B cell (primary cell): ENCODE measurements around the gene PTF1A. TPM values are rescaled to one million over a fixed set of nuclear protein-coding genes. Genes with fewer than 3 reads are reported as not detected.

ENCODE experiments used
- ATAC-seq: fragments of 200-7000 bp; cut with Tn5 transposase; one replicate; pipeline ENCODE4 v1.10.0; 2021; ENCODE audit warnings: low read depth, mild to moderate bottlenecking, moderate number of reproducible peaks, moderate library complexity
- CTCF ChIA-PET: fragments of 350-600 bp; sonication (Branson Sonifier 250); formaldehyde crosslinking; loops from one replicate; lab custom pipeline; 2021; ENCODE audit warnings: antibody characterized with exemption, inconsistent platforms; lab: Charles Lee
- POLR2A ChIA-PET: fragments of 350-600 bp; sonication (Branson Sonifier 250); formaldehyde crosslinking; loops from one replicate; lab custom pipeline; 2021; ENCODE audit warnings: antibody characterized with exemption; lab: Charles Lee
- DNase-seq: peaks from one replicate; pipeline ENCODE4 v3.0.0; 2013
- H2AFZ ChIP-seq: 2 replicates; pipeline ENCODE4 v1.6.1; 2012; ENCODE audit warnings: mild to moderate bottlenecking, low read depth, low read length; ENCODE audit not compliant: insufficient read depth, poor library complexity, severe bottlenecking
- H3K27ac ChIP-seq, 2 donors: 1 replicate in 1 of 2; 2 replicates in 1 of 2; pipeline ENCODE4 v1.5.1; 2012 to 2013; ENCODE audit warnings: low read length in 2 of 2, mild to moderate bottlenecking in 2 of 2, moderate library complexity in 1 of 2
- H3K27me3 ChIP-seq, 4 experiments: fragments of 200-600 bp in 1 of 4; sonication (generic) in 1 of 4; replicated peaks in 1 of 4; 1 replicate in 2 of 4; 2 replicates in 2 of 4; pipeline versions ENCODE4 v1.6.1 to v1.7.0; 2013 to 2016; ENCODE audit warnings: low read length in 3 of 4, mild to moderate bottlenecking in 2 of 4, mixed read lengths in 1 of 4, moderate library complexity in 1 of 4; ENCODE audit not compliant: insufficient read depth in 4 of 4, control insufficient read depth in 3 of 4; ENCODE audit errors: control extremely low read depth in 1 of 4
- H3K36me3 ChIP-seq, 2 experiments: replicated peaks in 1 of 2; 1 replicate in 1 of 2; 2 replicates in 1 of 2; pipeline versions ENCODE4 v1.6.1 to v1.7.1; 2013; ENCODE audit warnings: low read length in 1 of 2; ENCODE audit not compliant: insufficient read depth in 2 of 2, control insufficient read depth in 1 of 2; ENCODE audit errors: control extremely low read depth in 1 of 2, extremely low read depth in 1 of 2
- H3K4me1 ChIP-seq, 2 donors: fragments of 200-600 bp in 1 of 2; sonication (generic) in 1 of 2; 1 replicate in 1 of 2; 2 replicates in 1 of 2; pipeline versions ENCODE4 v1.5.1 to v1.6.1; 2013 to 2017; ENCODE audit warnings: low read length in 2 of 2; ENCODE audit not compliant: control insufficient read depth in 2 of 2, insufficient read depth in 2 of 2
- H3K4me2 ChIP-seq: replicated peaks from 2 replicates; pipeline ENCODE3; 2012; ENCODE audit warnings: mild to moderate bottlenecking, low read depth, low read length; ENCODE audit not compliant: poor library complexity, severe bottlenecking
- H3K4me3 ChIP-seq, 5 experiments: fragments of 200-600 bp in 1 of 5; sonication (generic) in 1 of 5; 1 replicate in 3 of 5; 2 replicates in 2 of 5; pipeline versions ENCODE4 v1.5.1 to v1.7.0; 2011 to 2016; ENCODE audit warnings: low read length in 4 of 5, mild to moderate bottlenecking in 4 of 5, low read depth in 2 of 5, control low read depth in 1 of 5, moderate library complexity in 1 of 5; ENCODE audit not compliant: insufficient read depth in 1 of 5; ENCODE audit errors: control extremely low read depth in 1 of 5, extremely low read depth in 1 of 5
- H3K79me2 ChIP-seq: fragments of 200-600 bp; sonication (generic); one replicate; pipeline ENCODE4 v1.6.0; 2016; ENCODE audit warnings: low read length; ENCODE audit not compliant: control insufficient read depth, insufficient read depth
- H3K9ac ChIP-seq: fragments of 200-600 bp; sonication (generic); 2 replicates; pipeline ENCODE4 v1.6.1; 2017; ENCODE audit warnings: mild to moderate bottlenecking, low read length, moderate library complexity
- H3K9me3 ChIP-seq, 3 donors: one replicate each; pipeline versions ENCODE4 v1.6.1 to v1.7.1; 2013; ENCODE audit warnings: low read length in 2 of 3; ENCODE audit not compliant: control insufficient read depth in 2 of 3, insufficient read depth in 1 of 3; ENCODE audit errors: control extremely low read depth in 1 of 3
- H4K20me1 ChIP-seq: 2 replicates; pipeline ENCODE4 v1.6.0; 2012; ENCODE audit warnings: mild to moderate bottlenecking, low read length; ENCODE audit not compliant: insufficient read depth, control insufficient read depth, poor library complexity, severe bottlenecking
- H3K27ac Mint-ChIP-seq: one replicate; pipeline ENCODE4 v1.8.0; 2021; ENCODE audit warnings: mixed read lengths
- H3K27me3 Mint-ChIP-seq: one replicate; pipeline ENCODE4 v1.8.0; 2021; ENCODE audit warnings: mixed read lengths
- H3K4me1 Mint-ChIP-seq: one replicate; pipeline ENCODE4 v1.8.0; 2021; ENCODE audit warnings: mixed read lengths
- H3K4me3 Mint-ChIP-seq: one replicate; pipeline ENCODE4 v1.8.0; 2021; ENCODE audit warnings: mixed read lengths
- H3K9me3 Mint-ChIP-seq: one replicate; pipeline ENCODE4 v1.8.0; 2022; ENCODE audit warnings: mixed read lengths; ENCODE audit not compliant: insufficient read depth
- EZH2 ChIP-seq: IDR thresholded peaks from 2 replicates; pipeline ENCODE4 v1.6.1; 2012; ENCODE audit warnings: borderline replicate concordance, low read depth, mild to moderate bottlenecking, moderate library complexity, low read length; ENCODE audit not compliant: insufficient read depth, poor library complexity, severe bottlenecking
- WGBS: methylation state at CpG from one replicate; pipeline ENCODE4 v1.1.5; 2013; ENCODE audit warnings: missing lambda C conversion rate; ENCODE audit not compliant: insufficient coverage; 5-methylcytosine and 5-hydroxymethylcytosine counted together
- intact Hi-C: fragments of 100-400 bp; cut with micrococcal nuclease; formaldehyde crosslinking; loops from one replicate; pipeline ENCODE4 v1.10.0; 2022
- polyA plus RNA-seq: library from polyadenylated mRNA; depleted of rRNA; stranded (reverse); fragments of >200 nt; gene quantifications from 2 replicates; pipeline ENCODE4 v1.2.3, GENCODE V29; 2012
- total RNA-seq, 2 donors: library from RNA; stranded (reverse); fragments of 120-200 nt in 1 of 2; gene quantifications; 1 replicate in 1 of 2; 2 replicates in 1 of 2; pipeline versions ENCODE4 v1.2.3 to v1.2.4, GENCODE V29; 2013 to 2022
- TF ChIP-seq, protein P1 (sequence below): fragments of 200-600 bp; IDR thresholded peaks from one replicate; pipeline ENCODE4 v1.8.0; 2022; ENCODE audit warnings: antibody characterized with exemption, mild to moderate bottlenecking

PTF1A gene
- total and polyA plus RNA-seq, 2 donors (not counting 1 experiment from before 2014, with no cell fraction given) = not detected

DNA sequence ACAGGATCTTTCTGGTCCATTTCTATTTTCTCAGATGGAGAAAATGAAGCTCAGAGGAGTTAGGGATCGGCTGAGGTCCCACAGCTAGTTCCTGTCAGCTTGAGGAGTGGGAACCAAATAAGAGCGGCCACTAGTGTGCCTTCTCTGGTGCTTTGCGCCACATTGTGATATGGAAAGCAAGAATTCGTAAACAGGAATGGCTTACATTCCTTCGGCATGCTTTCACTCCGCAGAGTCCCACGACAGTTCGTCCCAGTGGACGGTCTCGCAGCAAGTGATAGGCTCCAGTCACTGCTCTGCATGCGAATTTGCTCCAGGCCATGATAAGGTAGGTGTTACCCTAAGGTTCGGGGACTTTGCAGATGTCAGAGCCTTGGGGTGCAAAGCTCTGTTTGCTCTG is 41.5 kb upstream of the PTF1A start:
- CTCF ChIA-PET = no interaction called here
- 94% methylated on average over 12 of the region's 12 CpGs for WGBS
- H3K27me3 Mint-ChIP-seq = peaks cover 4% of the 10 kb centered on the region

DNA sequence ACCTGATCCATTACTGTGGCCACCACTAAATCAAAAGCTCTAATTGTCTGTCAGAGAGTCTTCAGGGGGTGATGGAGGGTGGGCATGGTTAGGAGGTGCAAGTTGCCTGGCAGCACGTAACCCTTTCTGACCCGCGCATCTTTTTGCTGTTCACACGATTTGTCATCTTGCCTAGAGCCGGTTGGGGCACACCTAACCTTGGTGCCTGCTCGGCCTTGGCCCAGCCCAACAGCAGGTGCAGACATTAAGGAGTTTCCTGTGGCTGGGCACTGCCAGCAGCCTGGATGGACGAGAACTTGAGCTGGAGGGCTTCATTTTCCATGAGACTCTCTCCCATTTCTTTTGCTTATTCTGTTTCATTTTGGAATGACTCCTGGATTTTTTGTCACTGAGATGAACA is 41.0 kb upstream of the PTF1A start:
- H3K36me3 ChIP-seq = no peaks in the 10 kb centered on the region
- 92% methylated on average over 7 of the region's 7 CpGs for WGBS
- intact Hi-C loops = no loop called here
- CTCF ChIA-PET = no interaction called here
- H3K27me3 ChIP-seq = no peaks in the 10 kb centered on the region
- H3K79me2 ChIP-seq = no peaks in the 10 kb centered on the region
- no peak overlapping the region for H3K4me3 ChIP-seq
- no peak overlapping the region for H3K4me2 ChIP-seq
- no peak overlapping the region for H3K27ac ChIP-seq
- DNase-seq (no peak), ATAC-seq (no peak)
- Mint-ChIP-seq H3K9me3 (no peaks in the 10 kb centered on the region), H3K27ac (no peak overlapping the region), H3K4me3 (no peak overlapping the region), H3K4me1 (no peaks in the 10 kb centered on the region), H3K27me3 (peaks cover 4% of the 10 kb centered on the region)
- no peak overlapping the region for H3K9ac ChIP-seq
- H3K4me1 ChIP-seq = no peaks in the 10 kb centered on the region
- no peak overlapping the region for H2AFZ ChIP-seq
- POLR2A ChIA-PET = no interaction called here
- H4K20me1 ChIP-seq = no peaks in the 10 kb centered on the region
- peaks cover 0 to 1% (median 0%) of the 10 kb centered on the region in 3 donors for H3K9me3 ChIP-seq
- TF ChIP-seq, protein P1, sequence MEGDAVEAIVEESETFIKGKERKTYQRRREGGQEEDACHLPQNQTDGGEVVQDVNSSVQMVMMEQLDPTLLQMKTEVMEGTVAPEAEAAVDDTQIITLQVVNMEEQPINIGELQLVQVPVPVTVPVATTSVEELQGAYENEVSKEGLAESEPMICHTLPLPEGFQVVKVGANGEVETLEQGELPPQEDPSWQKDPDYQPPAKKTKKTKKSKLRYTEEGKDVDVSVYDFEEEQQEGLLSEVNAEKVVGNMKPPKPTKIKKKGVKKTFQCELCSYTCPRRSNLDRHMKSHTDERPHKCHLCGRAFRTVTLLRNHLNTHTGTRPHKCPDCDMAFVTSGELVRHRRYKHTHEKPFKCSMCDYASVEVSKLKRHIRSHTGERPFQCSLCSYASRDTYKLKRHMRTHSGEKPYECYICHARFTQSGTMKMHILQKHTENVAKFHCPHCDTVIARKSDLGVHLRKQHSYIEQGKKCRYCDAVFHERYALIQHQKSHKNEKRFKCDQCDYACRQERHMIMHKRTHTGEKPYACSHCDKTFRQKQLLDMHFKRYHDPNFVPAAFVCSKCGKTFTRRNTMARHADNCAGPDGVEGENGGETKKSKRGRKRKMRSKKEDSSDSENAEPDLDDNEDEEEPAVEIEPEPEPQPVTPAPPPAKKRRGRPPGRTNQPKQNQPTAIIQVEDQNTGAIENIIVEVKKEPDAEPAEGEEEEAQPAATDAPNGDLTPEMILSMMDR = no peak
- TF ChIP-seq EZH2 = no peak

More for the DNA sequence above, 41.5 kb upstream of the PTF1A start:
- Mint-ChIP-seq H3K9me3 (no peaks in the 10 kb centered on the region), H3K4me1 (no peaks in the 10 kb centered on the region), H3K4me3 (no peak overlapping the region), H3K27ac (no peak overlapping the region)
- Histone ChIP-seq H3K4me2 (no peak overlapping the region), H3K4me1 (no peaks in the 10 kb centered on the region), H3K9me3 (peaks cover 0 to 3% (median 0%) of the 10 kb centered on the region in 3 donors), H3K36me3 (no peaks in the 10 kb centered on the region), H3K9ac (no peak overlapping the region), H2AFZ (no peak overlapping the region), H3K79me2 (no peaks in the 10 kb centered on the region), H3K4me3 (no peak overlapping the region), H3K27ac (no peak overlapping the region), H4K20me1 (no peaks in the 10 kb centered on the region), H3K27me3 (no peaks in the 10 kb centered on the region)
- POLR2A ChIA-PET = no interaction called here
- TF ChIP-seq, protein P1 = no peak
- DNase-seq (no peak), ATAC-seq (no peak)
- intact Hi-C loops = no loop called here
